Fibroblast of lung (primary cell): ENCODE measurements around the gene ZNF490. TPM values are rescaled to one million over a fixed set of nuclear protein-coding genes. Genes with fewer than 3 reads are reported as not detected.

Source experiments
- DNase-seq, 2 donors: peaks; one replicate each; pipeline versions ENCODE4 v3.0.0 to v3.0.0-alpha.2; 2010; ENCODE audit warnings: low read depth in 2 of 2
- H2AFZ ChIP-seq: 2 replicates; pipeline ENCODE4 v1.5.1; 2012; ENCODE audit warnings: low read length, control low read depth, inconsistent platforms
- H3K27ac ChIP-seq: 2 replicates; pipeline ENCODE4 v1.5.1; 2011; ENCODE audit warnings: low read length, control low read depth; ENCODE audit not compliant: insufficient read depth
- H3K27me3 ChIP-seq: 2 replicates; pipeline ENCODE4 v1.5.1; 2011; ENCODE audit warnings: mild to moderate bottlenecking, low read length; ENCODE audit not compliant: control insufficient read depth, insufficient read depth
- H3K36me3 ChIP-seq: 2 replicates; pipeline ENCODE4 v1.5.1; 2011; ENCODE audit warnings: low read length; ENCODE audit not compliant: control insufficient read depth, insufficient read depth
- H3K4me1 ChIP-seq: 2 replicates; pipeline ENCODE4 v1.5.1; 2011; ENCODE audit warnings: low read length; ENCODE audit not compliant: control insufficient read depth, insufficient read depth; ENCODE audit errors: extremely low read depth
- H3K4me2 ChIP-seq: 2 replicates; pipeline ENCODE4 v1.5.1; 2011; ENCODE audit warnings: low read length, control low read depth; ENCODE audit not compliant: insufficient read depth; ENCODE audit errors: extremely low read depth
- H3K4me3 ChIP-seq, 4 experiments: fragments of 200-600 bp in 1 of 4; sonication (generic) in 1 of 4; replicated peaks in 1 of 4; 2 replicates each; pipeline ENCODE4 v1.5.1; 2011 to 2016; ENCODE audit warnings: low read length in 4 of 4, low read depth in 3 of 4, mild to moderate bottlenecking in 3 of 4, control low read depth in 2 of 4, inconsistent platforms in 1 of 4, mixed read lengths in 1 of 4; ENCODE audit not compliant: insufficient read depth in 1 of 4; ENCODE audit errors: control extremely low read depth in 1 of 4
- H3K79me2 ChIP-seq: 2 replicates; pipeline ENCODE4 v1.5.1; 2012; ENCODE audit warnings: mild to moderate bottlenecking, low read length, inconsistent platforms; ENCODE audit not compliant: control insufficient read depth, insufficient read depth
- H3K9ac ChIP-seq: 2 replicates; pipeline ENCODE4 v1.5.1; 2011; ENCODE audit warnings: mild to moderate bottlenecking, low read length, control low read depth; ENCODE audit not compliant: insufficient read depth
- H3K9me3 ChIP-seq: 2 replicates; pipeline ENCODE4 v1.5.1; 2012; ENCODE audit warnings: low read depth, low read length; ENCODE audit not compliant: control insufficient read depth, insufficient read depth
- H4K20me1 ChIP-seq: 2 replicates; pipeline ENCODE4 v1.5.1; 2011; ENCODE audit warnings: low read length; ENCODE audit not compliant: control insufficient read depth, insufficient read depth; ENCODE audit errors: extremely low read depth
- EZH2 ChIP-seq: IDR thresholded peaks from 2 replicates; pipeline ENCODE4 v1.5.1; 2012; ENCODE audit warnings: low read length, control low read depth, mild to moderate bottlenecking; ENCODE audit errors: missing control alignments
- polyA plus RNA-seq, 2 donors: library from polyadenylated mRNA; depleted of rRNA in 1 of 2; stranded (reverse) in 1 of 2; unstranded in 1 of 2; fragments of >200 nt; gene quantifications; 2 replicates each; pipeline ENCODE4 v1.2.1, GENCODE V29; 2011 to 2012; ENCODE audit warnings: missing spikeins in 1 of 2
- total RNA-seq: library from RNA; depleted of rRNA; stranded (reverse); fragments of >200 nt; gene quantifications from 2 replicates; pipeline ENCODE4 v1.2.1, GENCODE V29; 2014
- TF ChIP-seq, protein P1 (sequence below), 2 donors: IDR thresholded peaks in 1 of 2; conservative IDR thresholded peaks in 1 of 2; 1 replicate in 1 of 2; 2 replicates in 1 of 2; pipeline ENCODE4 v1.5.1; 2011 to 2012; ENCODE audit warnings: low read length in 2 of 2, control low read depth in 1 of 2, inconsistent platforms in 1 of 2, low read depth in 1 of 2, mild to moderate bottlenecking in 1 of 2

The ZNF490 gene
- total and polyA plus RNA-seq, 2 donors (not counting 1 experiment from before 2014, with no cell fraction given), result 3.9 to 16.8 TPM

DNA sequence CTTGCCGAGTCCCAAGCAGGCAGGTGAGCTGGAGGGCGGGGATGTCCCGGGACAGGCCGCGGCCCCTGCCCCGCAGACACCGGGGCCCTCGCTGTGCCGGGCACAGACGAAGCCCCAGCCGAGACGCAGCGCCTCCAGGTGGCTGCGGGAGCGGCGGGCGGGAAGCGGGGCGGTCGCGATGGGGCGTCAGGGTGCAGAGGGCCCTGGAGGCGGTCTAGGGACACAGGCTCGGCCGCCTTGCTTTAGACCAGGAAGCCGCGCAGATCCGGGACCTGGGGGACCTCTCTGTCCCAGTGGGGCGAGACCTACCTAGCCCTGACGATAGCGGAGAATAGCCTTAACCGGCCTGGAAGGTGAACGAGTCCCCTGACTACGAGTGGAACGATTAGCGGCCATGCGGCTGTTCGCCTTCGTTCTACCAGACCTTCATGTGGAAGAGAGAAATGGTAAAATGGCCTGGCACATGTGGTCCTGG, 55.1 kb downstream of the ZNF490 start:
- no peaks in the 10 kb centered on the region for H3K79me2 ChIP-seq
- no peak overlapping the region for H3K4me2 ChIP-seq
- no peaks in the 10 kb centered on the region for H4K20me1 ChIP-seq
- H3K4me3 ChIP-seq, result no peak overlapping the region
- peak overlapping the region; percentile 49 for H2AFZ ChIP-seq
- no peak for DNase-seq
- H3K9me3 ChIP-seq, result no peaks in the 10 kb centered on the region
- no peak overlapping the region for H3K27ac ChIP-seq
- no peaks in the 10 kb centered on the region for H3K36me3 ChIP-seq
- TF ChIP-seq, protein P1, sequence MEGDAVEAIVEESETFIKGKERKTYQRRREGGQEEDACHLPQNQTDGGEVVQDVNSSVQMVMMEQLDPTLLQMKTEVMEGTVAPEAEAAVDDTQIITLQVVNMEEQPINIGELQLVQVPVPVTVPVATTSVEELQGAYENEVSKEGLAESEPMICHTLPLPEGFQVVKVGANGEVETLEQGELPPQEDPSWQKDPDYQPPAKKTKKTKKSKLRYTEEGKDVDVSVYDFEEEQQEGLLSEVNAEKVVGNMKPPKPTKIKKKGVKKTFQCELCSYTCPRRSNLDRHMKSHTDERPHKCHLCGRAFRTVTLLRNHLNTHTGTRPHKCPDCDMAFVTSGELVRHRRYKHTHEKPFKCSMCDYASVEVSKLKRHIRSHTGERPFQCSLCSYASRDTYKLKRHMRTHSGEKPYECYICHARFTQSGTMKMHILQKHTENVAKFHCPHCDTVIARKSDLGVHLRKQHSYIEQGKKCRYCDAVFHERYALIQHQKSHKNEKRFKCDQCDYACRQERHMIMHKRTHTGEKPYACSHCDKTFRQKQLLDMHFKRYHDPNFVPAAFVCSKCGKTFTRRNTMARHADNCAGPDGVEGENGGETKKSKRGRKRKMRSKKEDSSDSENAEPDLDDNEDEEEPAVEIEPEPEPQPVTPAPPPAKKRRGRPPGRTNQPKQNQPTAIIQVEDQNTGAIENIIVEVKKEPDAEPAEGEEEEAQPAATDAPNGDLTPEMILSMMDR (conservative IDR thresholded peaks at IDR 0.05 in 1 of 2, IDR thresholded peaks at IDR 0.05 in 1 of 2; ENCODE audit: low read depth in 1 of 2, low read length in 2 of 2), result no peak
- TF ChIP-seq EZH2, result no peak
- H3K27me3 ChIP-seq, result no peaks in the 10 kb centered on the region
- no peaks in the 10 kb centered on the region for H3K4me1 ChIP-seq
- H3K9ac ChIP-seq, result no peak overlapping the region

DNA sequence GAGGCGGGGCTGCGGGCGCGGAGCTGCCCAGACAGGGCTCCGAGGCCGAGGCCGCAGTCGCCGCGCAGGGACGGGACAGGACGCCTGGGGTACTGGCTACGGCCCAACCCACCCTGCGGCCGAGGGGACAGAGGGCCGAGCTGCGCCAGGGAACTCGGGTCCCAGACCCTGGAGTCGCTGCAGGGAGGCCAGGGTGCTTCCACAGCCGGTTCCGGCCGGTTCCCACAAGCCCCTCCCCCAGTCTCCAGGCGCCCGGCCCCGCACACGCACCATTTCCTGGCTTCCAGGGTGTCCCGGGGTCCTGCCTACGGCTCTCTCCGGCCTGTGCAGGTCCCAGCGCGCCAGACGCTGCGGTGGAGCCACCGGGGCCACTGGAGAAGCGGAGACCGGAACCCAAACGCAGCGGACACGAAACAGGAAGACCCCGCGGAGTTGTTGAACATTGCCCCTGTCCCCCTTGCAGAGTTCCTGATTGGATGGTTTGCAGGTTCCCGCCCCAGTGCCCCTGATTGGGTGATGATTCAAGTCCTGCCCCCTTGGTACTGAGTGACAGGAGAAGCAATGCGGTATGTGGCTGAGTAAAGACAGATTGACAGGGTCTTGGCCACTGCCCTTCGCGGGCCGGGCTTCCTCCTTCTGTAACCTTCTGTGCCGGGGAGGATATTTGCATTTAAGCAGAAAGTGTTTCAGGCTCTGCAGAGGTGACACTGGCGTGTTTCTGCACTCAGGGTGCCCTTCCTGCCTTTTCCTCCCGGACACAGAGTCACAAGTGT, 59.4 kb downstream of the ZNF490 start, which contains the start of gene ZNF564:
Gene ZNF564 (minus strand): TSS at position 423 of the 773 bp plus-strand sequence. CDS start 150 bp downstream, at position 273.
- DNase-seq, result peak; percentile 98 to 99

DNA sequence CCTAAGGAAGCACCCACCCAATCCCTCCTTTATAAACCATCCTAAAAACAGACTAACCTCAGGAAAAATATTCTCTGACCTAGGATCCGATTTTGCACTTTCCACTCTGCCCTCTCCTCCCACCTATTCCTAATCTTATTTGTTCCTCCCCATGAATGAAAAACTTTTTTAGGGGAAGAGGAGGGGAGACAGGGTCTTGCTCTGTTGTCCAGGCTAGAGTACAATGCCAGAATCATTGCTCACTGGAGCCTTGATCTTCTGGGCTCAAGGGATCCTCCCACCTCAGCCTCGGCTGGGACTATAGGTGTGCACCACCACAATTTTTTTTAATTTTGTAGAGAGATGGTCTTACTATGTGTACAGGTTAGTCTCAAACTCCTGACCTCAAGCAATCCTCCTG, 63.7 kb downstream of the ZNF490 start:
- no peaks in the 10 kb centered on the region for H4K20me1 ChIP-seq
- H3K27ac ChIP-seq, result no peak overlapping the region
- no peak overlapping the region for H3K9ac ChIP-seq
- DNase-seq, result no peak
- no peaks in the 10 kb centered on the region for H3K36me3 ChIP-seq
- H3K4me2 ChIP-seq, result no peak overlapping the region
- H3K4me3 ChIP-seq, result no peak overlapping the region
- H3K79me2 ChIP-seq, result peaks cover 23% of the 10 kb centered on the region
- H2AFZ ChIP-seq, result no peak overlapping the region
- TF ChIP-seq, protein P1 (conservative IDR thresholded peaks at IDR 0.05 in 1 of 2, IDR thresholded peaks at IDR 0.05 in 1 of 2; ENCODE audit: low read depth in 1 of 2, low read length in 2 of 2), result no peak
- no peak for TF ChIP-seq EZH2
- H3K9me3 ChIP-seq, result no peaks in the 10 kb centered on the region
- no peaks in the 10 kb centered on the region for H3K27me3 ChIP-seq
- no peaks in the 10 kb centered on the region for H3K4me1 ChIP-seq

More for the DNA sequence above, 59.4 kb downstream of the ZNF490 start, which contains the start of gene ZNF564:
- peaks cover 15% of the 10 kb centered on the region for H3K79me2 ChIP-seq
- H3K4me1 ChIP-seq, result no peaks in the 10 kb centered on the region
- H2AFZ ChIP-seq, result peak within 1 kb of the TSS; percentile 99
- H4K20me1 ChIP-seq, result no peaks in the 10 kb centered on the region
- H3K9me3 ChIP-seq, result no peaks in the 10 kb centered on the region
- TF ChIP-seq, protein P1 (conservative IDR thresholded peaks at IDR 0.05 in 1 of 2, IDR thresholded peaks at IDR 0.05 in 1 of 2; ENCODE audit: low read depth in 1 of 2, low read length in 2 of 2), result no peak
- no peak for TF ChIP-seq EZH2
- H3K4me2 ChIP-seq, result peak within 1 kb of the TSS; percentile 93
- H3K27ac ChIP-seq, result peak within 1 kb of the TSS; percentile 88
- H3K27me3 ChIP-seq, result no peaks in the 10 kb centered on the region
- peak within 1 kb of the TSS; percentile 92 for H3K9ac ChIP-seq
- H3K36me3 ChIP-seq, result no peaks in the 10 kb centered on the region
- peak within 1 kb of the TSS; percentile 79 to 94 (median 86) for H3K4me3 ChIP-seq
